Body of pancreas (tissue), 4 donors: ENCODE measurements around the gene KIF21A.

ENCODE experiments used
- POLR2A ChIP-seq, 3 donors: fragments of 450-650 bp; IDR thresholded peaks; one replicate each; pipeline ENCODE4 v1.6.1; 2016; ENCODE audit warnings: antibody characterized with exemption in 3 of 3, mild to moderate bottlenecking in 2 of 3
- TF ChIP-seq, protein P1 (sequence below), 7 experiments: fragments of 450-650 bp in 4 of 7; fragments of 200-600 bp in 3 of 7; sonication (generic) in 3 of 7; IDR thresholded peaks; one replicate each; pipeline ENCODE4 v1.5.1; 2016 to 2019; ENCODE audit warnings: antibody characterized with exemption in 7 of 7

DNA sequence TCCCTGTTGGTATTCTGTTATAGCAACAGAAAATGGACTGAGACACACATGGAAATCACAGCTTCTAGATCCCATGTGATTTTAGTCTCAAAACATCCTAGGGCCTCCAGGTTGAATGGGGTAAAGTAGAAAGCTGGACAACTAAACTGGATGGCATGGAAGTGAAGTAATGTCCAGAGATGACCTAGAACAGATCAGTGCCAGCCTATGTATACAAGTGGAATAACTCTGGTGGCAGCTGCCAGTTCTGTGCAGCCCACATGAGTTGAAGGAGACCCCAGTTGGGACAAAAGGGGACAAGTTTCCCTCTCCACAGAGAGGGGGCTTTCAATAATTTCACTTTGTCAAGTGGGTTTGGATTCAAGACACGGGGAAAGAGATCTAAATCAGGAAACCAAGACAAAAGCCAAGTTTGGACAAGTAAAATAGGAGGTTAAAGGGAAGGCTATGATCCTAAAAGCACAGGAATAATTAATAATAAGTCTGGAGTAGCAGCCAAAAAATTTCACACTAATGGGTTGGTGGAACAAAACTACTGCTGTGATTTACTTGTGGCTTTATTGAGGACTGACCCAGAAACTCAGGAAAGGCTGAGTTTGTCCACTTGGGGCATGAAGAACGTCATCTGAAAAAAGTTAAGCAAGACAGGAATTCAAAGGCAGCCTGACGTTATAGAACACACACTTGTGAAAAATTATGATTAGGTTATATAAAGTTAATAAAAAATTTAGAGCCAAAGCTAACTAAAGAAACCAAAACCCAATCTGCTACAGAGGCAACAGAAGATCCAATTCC lies 11.7 kb downstream of the KIF21A start:
- TF ChIP-seq, protein P1, sequence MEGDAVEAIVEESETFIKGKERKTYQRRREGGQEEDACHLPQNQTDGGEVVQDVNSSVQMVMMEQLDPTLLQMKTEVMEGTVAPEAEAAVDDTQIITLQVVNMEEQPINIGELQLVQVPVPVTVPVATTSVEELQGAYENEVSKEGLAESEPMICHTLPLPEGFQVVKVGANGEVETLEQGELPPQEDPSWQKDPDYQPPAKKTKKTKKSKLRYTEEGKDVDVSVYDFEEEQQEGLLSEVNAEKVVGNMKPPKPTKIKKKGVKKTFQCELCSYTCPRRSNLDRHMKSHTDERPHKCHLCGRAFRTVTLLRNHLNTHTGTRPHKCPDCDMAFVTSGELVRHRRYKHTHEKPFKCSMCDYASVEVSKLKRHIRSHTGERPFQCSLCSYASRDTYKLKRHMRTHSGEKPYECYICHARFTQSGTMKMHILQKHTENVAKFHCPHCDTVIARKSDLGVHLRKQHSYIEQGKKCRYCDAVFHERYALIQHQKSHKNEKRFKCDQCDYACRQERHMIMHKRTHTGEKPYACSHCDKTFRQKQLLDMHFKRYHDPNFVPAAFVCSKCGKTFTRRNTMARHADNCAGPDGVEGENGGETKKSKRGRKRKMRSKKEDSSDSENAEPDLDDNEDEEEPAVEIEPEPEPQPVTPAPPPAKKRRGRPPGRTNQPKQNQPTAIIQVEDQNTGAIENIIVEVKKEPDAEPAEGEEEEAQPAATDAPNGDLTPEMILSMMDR (IDR thresholded peaks at IDR 0.05) = no peak
- no peak for TF ChIP-seq POLR2A (IDR thresholded peaks at IDR 0.05)
